Smooth muscle cell (in vitro differentiated cells): ENCODE results near the gene RAMP3. TPM values are rescaled to one million over a fixed set of nuclear protein-coding genes. Genes with fewer than 3 reads are reported as not detected.

Experiments used
- DNase-seq: peaks from one replicate; lab custom pipeline; 2025; ENCODE audit not compliant: unreplicated experiment; lab: John Stamatoyannopoulos, UW
- H2AFZ ChIP-seq: fragments of 200-600 bp; sonication (generic); 2 replicates; pipeline ENCODE4 v1.6.0; 2016; ENCODE audit warnings: antibody characterized with exemption, low read depth, mild to moderate bottlenecking
- H3F3A ChIP-seq: fragments of 200-600 bp; sonication (generic); 2 replicates; pipeline ENCODE4 v1.6.0; 2017; ENCODE audit warnings: antibody characterized with exemption, low read depth
- H3K27ac ChIP-seq: fragments of 200-600 bp; sonication (generic); 2 replicates; pipeline ENCODE4 v1.5.1; 2016; ENCODE audit warnings: low read depth, mild to moderate bottlenecking
- H3K27me3 ChIP-seq: fragments of 200-600 bp; sonication (generic); 2 replicates; pipeline ENCODE4 v1.6.1; 2016; ENCODE audit warnings: low read depth, mild to moderate bottlenecking
- H3K36me3 ChIP-seq: fragments of 200-600 bp; sonication (generic); 2 replicates; pipeline ENCODE4 v1.5.1; 2016; ENCODE audit warnings: low read depth
- H3K4me1 ChIP-seq: fragments of 200-600 bp; sonication (generic); 2 replicates; pipeline ENCODE4 v1.5.1; 2016; ENCODE audit warnings: low read depth
- H3K4me2 ChIP-seq: fragments of 200-600 bp; sonication (generic); 2 replicates; pipeline ENCODE4 v1.6.0; 2016; ENCODE audit warnings: mild to moderate bottlenecking
- H3K4me3 ChIP-seq: fragments of 200-600 bp; sonication (generic); 2 replicates; pipeline ENCODE4 v1.5.1; 2016; ENCODE audit warnings: mild to moderate bottlenecking
- H3K79me2 ChIP-seq: fragments of 200-600 bp; sonication (generic); 2 replicates; pipeline ENCODE4 v1.6.0; 2016; ENCODE audit warnings: low read depth, mild to moderate bottlenecking
- H3K9ac ChIP-seq: fragments of 200-600 bp; sonication (generic); 2 replicates; pipeline ENCODE4 v1.6.0; 2016; ENCODE audit warnings: low read depth
- H3K9me3 ChIP-seq: fragments of 200-600 bp; sonication (generic); replicated peaks from 2 replicates; pipeline ENCODE4 v1.5.1; 2016; ENCODE audit warnings: low read depth
- H4K20me1 ChIP-seq: fragments of 200-600 bp; sonication (generic); 2 replicates; pipeline ENCODE4 v1.6.0; 2016; ENCODE audit warnings: low read depth
- WGBS: methylation state at CpG from one replicate; pipeline ENCODE4 v1.1.7; 2016; ENCODE audit warnings: low lambda C conversion rate; 5-methylcytosine and 5-hydroxymethylcytosine counted together
- polyA plus RNA-seq: library from polyadenylated mRNA; unstranded; fragments of >200 nt; fragmentation: Nextera tagmentation; extraction: Ambion mirVana; gene quantifications from 2 replicates; pipeline ENCODE4 v1.2.1, GENCODE V29; 2016
- total RNA-seq: library from RNA; depleted of rRNA; stranded (reverse); fragments of >200 nt; gene quantifications from 2 replicates; pipeline ENCODE4 v1.2.3, GENCODE V29; 2014
- TF ChIP-seq, protein P1 (sequence below): fragments of 200-600 bp; sonication (generic); IDR thresholded peaks from 2 replicates; pipeline ENCODE4 v1.5.1; 2017; ENCODE audit warnings: borderline replicate concordance, mild to moderate bottlenecking, antibody characterized with exemption; ENCODE audit not compliant: insufficient read depth, poor library complexity, severe bottlenecking

Gene RAMP3
- total and polyA plus RNA-seq, 2 experiments from 2014 or later: not detected

DNA sequence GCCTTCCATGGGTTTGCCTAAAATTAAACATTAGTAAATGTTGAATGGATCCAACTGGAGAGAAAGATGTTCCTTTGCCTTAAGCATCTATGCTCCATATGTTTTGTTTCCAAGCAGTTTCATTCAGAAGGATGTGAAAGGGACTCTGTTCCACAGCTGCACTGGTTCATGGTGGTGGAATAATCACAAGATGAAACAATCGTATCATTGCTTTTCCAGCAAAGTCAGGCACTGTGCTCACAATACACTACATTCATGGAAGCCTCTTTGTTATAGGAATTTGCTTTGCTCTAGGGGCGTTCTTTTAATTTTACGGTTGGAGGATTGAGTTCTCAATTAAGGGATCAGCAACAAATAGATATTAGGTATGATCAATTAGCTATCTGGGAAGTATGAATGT, 33.8 kb downstream of the RAMP3 start:
- Histone ChIP-seq H2AFZ (no peak overlapping the region), H3K4me3 (no peak overlapping the region), H4K20me1 (no peaks in the 10 kb centered on the region), H3K4me1 (no peaks in the 10 kb centered on the region), H3K9me3 (no peaks in the 10 kb centered on the region), H3K36me3 (no peaks in the 10 kb centered on the region), H3K27ac (no peak overlapping the region), H3K27me3 (no peaks in the 10 kb centered on the region), H3K4me2 (no peak overlapping the region), H3K79me2 (no peaks in the 10 kb centered on the region), H3F3A (no peaks in the 10 kb centered on the region), H3K9ac (no peak overlapping the region)
- TF ChIP-seq, protein P1, sequence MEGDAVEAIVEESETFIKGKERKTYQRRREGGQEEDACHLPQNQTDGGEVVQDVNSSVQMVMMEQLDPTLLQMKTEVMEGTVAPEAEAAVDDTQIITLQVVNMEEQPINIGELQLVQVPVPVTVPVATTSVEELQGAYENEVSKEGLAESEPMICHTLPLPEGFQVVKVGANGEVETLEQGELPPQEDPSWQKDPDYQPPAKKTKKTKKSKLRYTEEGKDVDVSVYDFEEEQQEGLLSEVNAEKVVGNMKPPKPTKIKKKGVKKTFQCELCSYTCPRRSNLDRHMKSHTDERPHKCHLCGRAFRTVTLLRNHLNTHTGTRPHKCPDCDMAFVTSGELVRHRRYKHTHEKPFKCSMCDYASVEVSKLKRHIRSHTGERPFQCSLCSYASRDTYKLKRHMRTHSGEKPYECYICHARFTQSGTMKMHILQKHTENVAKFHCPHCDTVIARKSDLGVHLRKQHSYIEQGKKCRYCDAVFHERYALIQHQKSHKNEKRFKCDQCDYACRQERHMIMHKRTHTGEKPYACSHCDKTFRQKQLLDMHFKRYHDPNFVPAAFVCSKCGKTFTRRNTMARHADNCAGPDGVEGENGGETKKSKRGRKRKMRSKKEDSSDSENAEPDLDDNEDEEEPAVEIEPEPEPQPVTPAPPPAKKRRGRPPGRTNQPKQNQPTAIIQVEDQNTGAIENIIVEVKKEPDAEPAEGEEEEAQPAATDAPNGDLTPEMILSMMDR: no peak
- WGBS: 91% methylated on average over 3 of the region's 3 CpGs
- no peak for DNase-seq

DNA sequence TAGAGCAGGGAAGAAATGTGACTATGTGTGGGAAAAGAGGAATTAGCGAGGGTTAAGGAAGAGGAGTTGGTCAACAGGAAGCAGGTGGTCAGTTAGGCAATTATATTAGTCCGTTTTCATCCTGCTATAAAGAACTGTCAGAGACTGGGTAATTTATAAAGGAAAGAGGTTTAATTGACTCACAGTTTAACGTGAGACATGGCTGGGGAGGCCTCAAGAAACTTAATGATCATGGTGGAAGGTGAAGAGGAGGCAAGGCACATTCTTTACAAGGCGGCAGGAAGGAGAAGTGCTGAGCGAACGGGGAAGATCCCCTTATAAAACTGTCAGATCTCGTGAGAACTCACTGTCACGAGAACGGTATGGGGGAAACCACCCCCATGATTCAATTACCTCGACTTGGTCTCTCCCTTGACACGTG, 35.0 kb downstream of the RAMP3 start:
- Histone ChIP-seq H3K36me3 (no peaks in the 10 kb centered on the region), H3K4me1 (no peaks in the 10 kb centered on the region), H3K4me2 (no peak overlapping the region), H4K20me1 (no peaks in the 10 kb centered on the region), H2AFZ (no peak overlapping the region), H3K9ac (no peak overlapping the region), H3K9me3 (no peaks in the 10 kb centered on the region), H3K79me2 (no peaks in the 10 kb centered on the region), H3F3A (no peaks in the 10 kb centered on the region), H3K27ac (no peak overlapping the region), H3K4me3 (no peak overlapping the region), H3K27me3 (peaks cover 4% of the 10 kb centered on the region)
- WGBS: 79% methylated on average over 11 of the region's 11 CpGs
- TF ChIP-seq, protein P1: no peak
- no peak for DNase-seq

DNA sequence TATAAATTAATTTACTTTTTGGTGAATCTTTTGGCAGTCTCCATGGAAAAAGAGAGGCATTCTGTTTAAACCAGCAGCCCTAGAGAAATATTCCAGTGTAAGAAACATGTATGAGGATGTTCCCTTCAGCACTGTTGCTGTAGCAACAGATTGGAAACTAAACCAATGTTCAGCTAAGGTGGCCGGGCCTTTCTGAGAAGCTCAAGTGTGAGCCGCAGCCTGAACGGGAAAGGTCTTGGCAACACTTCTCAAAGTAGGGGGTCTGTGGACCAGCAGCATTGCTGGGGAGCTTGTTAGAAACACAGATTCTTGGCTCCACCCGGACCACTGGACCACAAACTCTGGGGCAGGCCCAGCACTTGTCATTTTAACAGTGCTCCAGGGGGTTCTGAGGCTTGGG, 36.2 kb downstream of the RAMP3 start:
- DNase-seq: no peak
- Histone ChIP-seq H3K79me2 (no peaks in the 10 kb centered on the region), H2AFZ (no peak overlapping the region), H3K4me3 (no peak overlapping the region), H3K36me3 (no peaks in the 10 kb centered on the region), H3F3A (no peaks in the 10 kb centered on the region), H3K27me3 (peaks cover 5% of the 10 kb centered on the region), H3K4me1 (no peaks in the 10 kb centered on the region), H3K9ac (no peak overlapping the region), H3K4me2 (no peak overlapping the region), H3K27ac (no peak overlapping the region), H3K9me3 (no peaks in the 10 kb centered on the region), H4K20me1 (no peaks in the 10 kb centered on the region)
- 90% methylated on average over 4 of the region's 4 CpGs for WGBS
- TF ChIP-seq, protein P1: no peak

DNA sequence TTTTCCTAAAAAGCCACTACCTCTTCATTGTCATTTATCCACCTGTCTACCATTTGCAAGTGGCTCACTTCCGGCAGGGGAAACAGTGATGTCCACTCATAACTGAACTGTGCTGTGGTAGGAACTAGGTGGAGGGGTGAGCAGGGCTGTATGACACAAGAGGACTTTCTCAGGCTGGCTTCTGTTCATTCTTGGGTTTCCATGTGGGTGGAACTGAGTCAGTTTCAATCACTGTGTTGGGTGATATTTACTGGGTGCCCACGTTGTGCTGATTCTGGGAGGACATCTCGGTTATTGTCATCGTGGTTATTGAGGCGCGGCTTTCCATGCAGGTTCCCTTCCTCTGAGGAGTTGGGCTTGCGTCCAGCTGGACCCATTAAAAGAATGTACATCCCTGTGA, 38.8 kb downstream of the RAMP3 start:
- Histone ChIP-seq H3K9ac (no peak overlapping the region), H3K27me3 (peaks cover 5% of the 10 kb centered on the region), H3K4me2 (no peak overlapping the region), H3K36me3 (no peaks in the 10 kb centered on the region), H3K9me3 (no peaks in the 10 kb centered on the region), H3K79me2 (no peaks in the 10 kb centered on the region), H4K20me1 (no peaks in the 10 kb centered on the region), H3K27ac (no peak overlapping the region), H2AFZ (no peak overlapping the region), H3K4me1 (no peaks in the 10 kb centered on the region), H3K4me3 (no peak overlapping the region), H3F3A (no peaks in the 10 kb centered on the region)
- 88% methylated on average over 7 of the region's 7 CpGs for WGBS
- no peak for DNase-seq
- TF ChIP-seq, protein P1: no peak
